B cell (primary cell): ENCODE measurements around the gene GALNT6. TPM values are rescaled to one million over a fixed set of nuclear protein-coding genes. Genes with fewer than 3 reads are reported as not detected.

ENCODE experiments used
- ATAC-seq: fragments of 200-7000 bp; cut with Tn5 transposase; one replicate; pipeline ENCODE4 v1.10.0; 2021; ENCODE audit warnings: low read depth, mild to moderate bottlenecking, moderate number of reproducible peaks, moderate library complexity
- CTCF ChIA-PET: fragments of 350-600 bp; sonication (Branson Sonifier 250); formaldehyde crosslinking; loops from one replicate; lab custom pipeline; 2021; ENCODE audit warnings: antibody characterized with exemption, inconsistent platforms; lab: Charles Lee
- POLR2A ChIA-PET: fragments of 350-600 bp; sonication (Branson Sonifier 250); formaldehyde crosslinking; loops from one replicate; lab custom pipeline; 2021; ENCODE audit warnings: antibody characterized with exemption; lab: Charles Lee
- DNase-seq: peaks from one replicate; pipeline ENCODE4 v3.0.0; 2013
- H2AFZ ChIP-seq: 2 replicates; pipeline ENCODE4 v1.6.1; 2012; ENCODE audit warnings: mild to moderate bottlenecking, low read depth, low read length; ENCODE audit not compliant: insufficient read depth, poor library complexity, severe bottlenecking
- H3K27ac ChIP-seq, 2 donors: 1 replicate in 1 of 2; 2 replicates in 1 of 2; pipeline ENCODE4 v1.5.1; 2012 to 2013; ENCODE audit warnings: low read length in 2 of 2, mild to moderate bottlenecking in 2 of 2, moderate library complexity in 1 of 2
- H3K27me3 ChIP-seq, 4 experiments: fragments of 200-600 bp in 1 of 4; sonication (generic) in 1 of 4; replicated peaks in 1 of 4; 1 replicate in 2 of 4; 2 replicates in 2 of 4; pipeline versions ENCODE4 v1.6.1 to v1.7.0; 2013 to 2016; ENCODE audit warnings: low read length in 3 of 4, mild to moderate bottlenecking in 2 of 4, mixed read lengths in 1 of 4, moderate library complexity in 1 of 4; ENCODE audit not compliant: insufficient read depth in 4 of 4, control insufficient read depth in 3 of 4; ENCODE audit errors: control extremely low read depth in 1 of 4
- H3K36me3 ChIP-seq, 2 experiments: replicated peaks in 1 of 2; 1 replicate in 1 of 2; 2 replicates in 1 of 2; pipeline versions ENCODE4 v1.6.1 to v1.7.1; 2013; ENCODE audit warnings: low read length in 1 of 2; ENCODE audit not compliant: insufficient read depth in 2 of 2, control insufficient read depth in 1 of 2; ENCODE audit errors: control extremely low read depth in 1 of 2, extremely low read depth in 1 of 2
- H3K4me1 ChIP-seq, 2 donors: fragments of 200-600 bp in 1 of 2; sonication (generic) in 1 of 2; 1 replicate in 1 of 2; 2 replicates in 1 of 2; pipeline versions ENCODE4 v1.5.1 to v1.6.1; 2013 to 2017; ENCODE audit warnings: low read length in 2 of 2; ENCODE audit not compliant: control insufficient read depth in 2 of 2, insufficient read depth in 2 of 2
- H3K4me2 ChIP-seq: replicated peaks from 2 replicates; pipeline ENCODE3; 2012; ENCODE audit warnings: mild to moderate bottlenecking, low read depth, low read length; ENCODE audit not compliant: poor library complexity, severe bottlenecking
- H3K4me3 ChIP-seq, 5 experiments: fragments of 200-600 bp in 1 of 5; sonication (generic) in 1 of 5; 1 replicate in 3 of 5; 2 replicates in 2 of 5; pipeline versions ENCODE4 v1.5.1 to v1.7.0; 2011 to 2016; ENCODE audit warnings: low read length in 4 of 5, mild to moderate bottlenecking in 4 of 5, low read depth in 2 of 5, control low read depth in 1 of 5, moderate library complexity in 1 of 5; ENCODE audit not compliant: insufficient read depth in 1 of 5; ENCODE audit errors: control extremely low read depth in 1 of 5, extremely low read depth in 1 of 5
- H3K79me2 ChIP-seq: fragments of 200-600 bp; sonication (generic); one replicate; pipeline ENCODE4 v1.6.0; 2016; ENCODE audit warnings: low read length; ENCODE audit not compliant: control insufficient read depth, insufficient read depth
- H3K9ac ChIP-seq: fragments of 200-600 bp; sonication (generic); 2 replicates; pipeline ENCODE4 v1.6.1; 2017; ENCODE audit warnings: mild to moderate bottlenecking, low read length, moderate library complexity
- H3K9me3 ChIP-seq, 3 donors: one replicate each; pipeline versions ENCODE4 v1.6.1 to v1.7.1; 2013; ENCODE audit warnings: low read length in 2 of 3; ENCODE audit not compliant: control insufficient read depth in 2 of 3, insufficient read depth in 1 of 3; ENCODE audit errors: control extremely low read depth in 1 of 3
- H4K20me1 ChIP-seq: 2 replicates; pipeline ENCODE4 v1.6.0; 2012; ENCODE audit warnings: mild to moderate bottlenecking, low read length; ENCODE audit not compliant: insufficient read depth, control insufficient read depth, poor library complexity, severe bottlenecking
- H3K27ac Mint-ChIP-seq: one replicate; pipeline ENCODE4 v1.8.0; 2021; ENCODE audit warnings: mixed read lengths
- H3K27me3 Mint-ChIP-seq: one replicate; pipeline ENCODE4 v1.8.0; 2021; ENCODE audit warnings: mixed read lengths
- H3K4me1 Mint-ChIP-seq: one replicate; pipeline ENCODE4 v1.8.0; 2021; ENCODE audit warnings: mixed read lengths
- H3K4me3 Mint-ChIP-seq: one replicate; pipeline ENCODE4 v1.8.0; 2021; ENCODE audit warnings: mixed read lengths
- H3K9me3 Mint-ChIP-seq: one replicate; pipeline ENCODE4 v1.8.0; 2022; ENCODE audit warnings: mixed read lengths; ENCODE audit not compliant: insufficient read depth
- CTCF ChIP-seq: fragments of 200-600 bp; IDR thresholded peaks from one replicate; pipeline ENCODE4 v1.8.0; 2022; ENCODE audit warnings: antibody characterized with exemption, mild to moderate bottlenecking
- EZH2 ChIP-seq: IDR thresholded peaks from 2 replicates; pipeline ENCODE4 v1.6.1; 2012; ENCODE audit warnings: borderline replicate concordance, low read depth, mild to moderate bottlenecking, moderate library complexity, low read length; ENCODE audit not compliant: insufficient read depth, poor library complexity, severe bottlenecking
- WGBS: methylation state at CpG from one replicate; pipeline ENCODE4 v1.1.5; 2013; ENCODE audit warnings: missing lambda C conversion rate; ENCODE audit not compliant: insufficient coverage; 5-methylcytosine and 5-hydroxymethylcytosine counted together
- intact Hi-C: fragments of 100-400 bp; cut with micrococcal nuclease; formaldehyde crosslinking; loops from one replicate; pipeline ENCODE4 v1.10.0; 2022
- polyA plus RNA-seq: library from polyadenylated mRNA; depleted of rRNA; stranded (reverse); fragments of >200 nt; gene quantifications from 2 replicates; pipeline ENCODE4 v1.2.3, GENCODE V29; 2012
- total RNA-seq, 2 donors: library from RNA; stranded (reverse); fragments of 120-200 nt in 1 of 2; gene quantifications; 1 replicate in 1 of 2; 2 replicates in 1 of 2; pipeline versions ENCODE4 v1.2.3 to v1.2.4, GENCODE V29; 2013 to 2022

Gene GALNT6
- total and polyA plus RNA-seq, 2 donors (not counting 1 experiment from before 2014, with no cell fraction given) = 9.0 to 10.3 TPM

GRCh38 chr12:51406290-51406689 lies 15.1 kb upstream of the GALNT6 start:
- Histone ChIP-seq H3K4me3 (no peak overlapping the region), H3K4me2 (no peak overlapping the region), H3K79me2 (peaks cover 10% of the 10 kb centered on the region), H3K9me3 (no peaks in the 10 kb centered on the region), H4K20me1 (no peaks in the 10 kb centered on the region), H3K9ac (no peak overlapping the region), H2AFZ (no peak overlapping the region), H3K27me3 (no peaks in the 10 kb centered on the region), H3K36me3 (no peaks in the 10 kb centered on the region), H3K27ac (no peak overlapping the region), H3K4me1 (no peaks in the 10 kb centered on the region)
- Mint-ChIP-seq H3K27ac (no peak overlapping the region), H3K4me1 (peaks cover 6% of the 10 kb centered on the region), H3K27me3 (no peaks in the 10 kb centered on the region), H3K4me3 (no peak overlapping the region), H3K9me3 (no peaks in the 10 kb centered on the region)
- DNase-seq = no peak
- 85% methylated on average over 3 of the region's 3 CpGs for WGBS
- intact Hi-C loops = no loop called here
- CTCF ChIA-PET = no interaction called here
- TF ChIP-seq EZH2 (no peak), CTCF (no peak)
- POLR2A ChIA-PET = no interaction called here
- ATAC-seq = no peak

DNA sequence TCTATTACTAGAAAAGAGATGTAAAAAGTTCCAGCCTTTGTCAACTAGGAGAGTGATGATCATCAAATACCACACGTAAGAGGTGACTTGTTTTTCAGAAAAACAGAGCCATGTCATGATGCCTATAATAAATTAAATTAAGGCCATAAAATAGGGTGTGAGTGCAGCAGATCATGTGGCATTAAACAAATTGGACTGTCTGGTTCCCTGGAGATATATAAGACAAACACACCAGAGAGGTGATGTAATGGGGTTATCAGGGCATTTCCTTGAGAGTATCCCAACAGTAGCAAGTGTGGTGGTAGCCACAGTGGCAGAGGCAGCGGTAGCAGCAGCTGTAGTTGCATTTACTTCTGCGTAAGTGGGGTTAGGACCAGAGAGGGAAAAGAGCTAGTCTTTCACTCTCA lies 14.6 kb upstream of the GALNT6 start:
- no peaks in the 10 kb centered on the region for H3K27me3 ChIP-seq
- no peaks in the 10 kb centered on the region for H3K4me1 ChIP-seq
- no peaks in the 10 kb centered on the region for H4K20me1 ChIP-seq
- no peak overlapping the region for H2AFZ ChIP-seq
- peaks cover 6% of the 10 kb centered on the region for H3K4me1 Mint-ChIP-seq
- POLR2A ChIA-PET = no interaction called here
- CTCF ChIA-PET = no interaction called here
- no peaks in the 10 kb centered on the region for H3K9me3 ChIP-seq
- ATAC-seq (no peak), DNase-seq (no peak)
- no peaks in the 10 kb centered on the region for H3K27me3 Mint-ChIP-seq
- H3K9me3 Mint-ChIP-seq = no peaks in the 10 kb centered on the region
- H3K9ac ChIP-seq = no peak overlapping the region
- H3K4me3 Mint-ChIP-seq = no peak overlapping the region
- no peak overlapping the region for H3K4me2 ChIP-seq
- no peak overlapping the region for H3K4me3 ChIP-seq
- intact Hi-C loops = no loop called here
- H3K27ac Mint-ChIP-seq = no peak overlapping the region
- no peaks in the 10 kb centered on the region for H3K36me3 ChIP-seq
- WGBS = 100% methylated on average over 2 of the region's 3 CpGs
- H3K79me2 ChIP-seq = peaks cover 15% of the 10 kb centered on the region
- no peak overlapping the region for H3K27ac ChIP-seq
- no peak for TF ChIP-seq EZH2
- no peak for TF ChIP-seq CTCF
